ENCODE data around the gene TMEM132D.

The TMEM132D gene

GRCh38 chr12:129657179-129657578 lies 246.6 kb downstream of the TMEM132D start:
- DNase-seq, result no peak

GRCh38 chr12:129651951-129652350 lies 251.9 kb downstream of the TMEM132D start:
- no peak for DNase-seq

- no peak for DNase-seq
These were observed 261.9 kb downstream of the TMEM132D start for GRCh38 chr12:129641926-129642325.

- DNase-seq, result no peak
These were observed 268.7 kb downstream of the TMEM132D start for GRCh38 chr12:129635021-129635685.

- no peak for DNase-seq
These were observed 272.5 kb downstream of the TMEM132D start for GRCh38 chr12:129631316-129631715.

GRCh38 chr12:129629901-129630300 lies 273.9 kb downstream of the TMEM132D start:
- DNase-seq, result no peak

GRCh38 chr12:129622566-129622965 lies 281.3 kb downstream of the TMEM132D start:
- no peak for DNase-seq

GRCh38 chr12:129619271-129619670 lies 284.6 kb downstream of the TMEM132D start:
- no peak for DNase-seq

GRCh38 chr12:129617849-129618248 lies 286.0 kb downstream of the TMEM132D start:
- no peak for DNase-seq

- DNase-seq, result no peak
These were observed 288.8 kb downstream of the TMEM132D start for GRCh38 chr12:129615001-129615400.

- no peak for DNase-seq
These were observed 289.5 kb downstream of the TMEM132D start for GRCh38 chr12:129614221-129614885.

- DNase-seq, result no peak
These were observed 290.5 kb downstream of the TMEM132D start for GRCh38 chr12:129613314-129613713.

GRCh38 chr12:129610601-129611120 lies 293.2 kb downstream of the TMEM132D start:
- no peak for DNase-seq

GRCh38 chr12:129607756-129608155 lies 296.1 kb downstream of the TMEM132D start:
- no peak for DNase-seq

- DNase-seq, result no peak
These were observed 296.5 kb downstream of the TMEM132D start for GRCh38 chr12:129607301-129607700.

- no peak for DNase-seq
These were observed 297.6 kb downstream of the TMEM132D start for GRCh38 chr12:129606239-129606638.

GRCh38 chr12:129605666-129606065 lies 298.2 kb downstream of the TMEM132D start:
- no peak for DNase-seq

- DNase-seq, result no peak
These were observed 299.3 kb downstream of the TMEM132D start for GRCh38 chr12:129604506-129604905.

GRCh38 chr12:129599406-129599805 lies 304.4 kb downstream of the TMEM132D start:
- no peak for DNase-seq

- no peak for DNase-seq
These were observed 309.7 kb downstream of the TMEM132D start for GRCh38 chr12:129594098-129594497.

- DNase-seq, result no peak
These were observed 311.4 kb downstream of the TMEM132D start for GRCh38 chr12:129592449-129592848.

- no peak for DNase-seq
These were observed 314.3 kb downstream of the TMEM132D start for GRCh38 chr12:129589503-129589902.

- DNase-seq, result no peak
These were observed 315.7 kb downstream of the TMEM132D start for GRCh38 chr12:129588142-129588541.

- DNase-seq, result no peak
These were observed 318.5 kb downstream of the TMEM132D start for GRCh38 chr12:129585296-129585695.

All from CD4-positive, alpha-beta T cell treated with Interleukin-6 for 4 hours (primary cell).